ENCODE results near the gene EPB41. TPM values are rescaled to one million over a fixed set of nuclear protein-coding genes. Genes with fewer than 3 reads are reported as not detected.
A peak's percentile ranks its signal among the peaks of the same experiment; 100 is the strongest.

Gene EPB41
- total RNA-seq, 6 donors from 2014 or later = 43.5 to 109 (median 51.9) TPM

DNA sequence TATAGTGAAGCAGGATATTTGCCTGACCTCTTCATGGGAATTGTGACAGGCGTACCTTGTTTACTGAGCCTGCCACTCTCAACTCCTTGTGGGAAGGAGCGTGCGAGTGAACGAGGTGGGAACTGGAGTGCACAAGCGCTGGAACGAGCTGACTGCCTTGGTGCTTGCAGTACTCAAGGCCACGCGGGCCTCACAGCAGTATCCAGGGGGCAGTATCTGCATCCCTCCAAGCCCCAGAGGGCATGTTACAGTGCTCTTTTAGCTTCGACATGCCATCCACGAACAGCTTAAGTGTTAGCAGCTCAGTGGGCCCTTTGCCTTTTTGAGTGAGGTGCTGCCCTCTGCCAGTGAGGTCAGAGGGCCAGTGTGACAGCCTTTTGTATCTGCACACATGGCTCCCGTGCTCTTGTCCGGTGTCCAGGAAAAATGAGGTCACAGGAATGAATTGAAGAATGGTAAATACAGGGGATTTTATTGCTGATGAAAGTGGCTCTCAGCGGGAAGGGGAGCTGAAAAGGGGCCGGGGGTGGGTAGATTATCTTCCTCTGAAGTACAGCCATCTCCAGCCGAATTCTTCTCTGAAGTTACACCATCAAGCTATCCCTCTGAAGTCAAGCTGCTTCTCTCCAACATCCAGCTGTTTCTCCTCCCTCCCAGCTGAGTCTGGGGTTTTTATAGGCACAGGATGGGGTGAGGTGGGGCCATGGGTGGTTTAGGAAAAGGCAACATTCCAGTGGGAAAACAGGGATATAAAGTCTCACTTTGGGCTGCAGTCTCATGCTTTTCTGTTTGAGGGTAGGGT, 69.3 kb downstream of the EPB41 start:
- Histone ChIP-seq H3K9me3 (no peaks in the 10 kb centered on the region), H3K4me1 (peaks cover 0 to 17% (median 0%) of the 10 kb centered on the region in 4 donors), H3K36me3 (peaks cover 0 to 4% (median 2%) of the 10 kb centered on the region in 4 donors), H3K4me3 (no peak overlapping the region), H3K27ac (peak overlapping the region in 1 of 4 donors; percentile 18), H3K27me3 (no peaks in the 10 kb centered on the region)
- peak in 1 of 2 donors; percentile 70 for DNase-seq
- TF ChIP-seq POLR2A (IDR thresholded peaks at IDR 0.05) (no peak), POLR2AphosphoS5 (IDR thresholded peaks at IDR 0.05) (peak in 1 of 2 donors; percentile 36), EP300 (IDR thresholded peaks at IDR 0.05) (no peak)
- TF ChIP-seq, protein P1, sequence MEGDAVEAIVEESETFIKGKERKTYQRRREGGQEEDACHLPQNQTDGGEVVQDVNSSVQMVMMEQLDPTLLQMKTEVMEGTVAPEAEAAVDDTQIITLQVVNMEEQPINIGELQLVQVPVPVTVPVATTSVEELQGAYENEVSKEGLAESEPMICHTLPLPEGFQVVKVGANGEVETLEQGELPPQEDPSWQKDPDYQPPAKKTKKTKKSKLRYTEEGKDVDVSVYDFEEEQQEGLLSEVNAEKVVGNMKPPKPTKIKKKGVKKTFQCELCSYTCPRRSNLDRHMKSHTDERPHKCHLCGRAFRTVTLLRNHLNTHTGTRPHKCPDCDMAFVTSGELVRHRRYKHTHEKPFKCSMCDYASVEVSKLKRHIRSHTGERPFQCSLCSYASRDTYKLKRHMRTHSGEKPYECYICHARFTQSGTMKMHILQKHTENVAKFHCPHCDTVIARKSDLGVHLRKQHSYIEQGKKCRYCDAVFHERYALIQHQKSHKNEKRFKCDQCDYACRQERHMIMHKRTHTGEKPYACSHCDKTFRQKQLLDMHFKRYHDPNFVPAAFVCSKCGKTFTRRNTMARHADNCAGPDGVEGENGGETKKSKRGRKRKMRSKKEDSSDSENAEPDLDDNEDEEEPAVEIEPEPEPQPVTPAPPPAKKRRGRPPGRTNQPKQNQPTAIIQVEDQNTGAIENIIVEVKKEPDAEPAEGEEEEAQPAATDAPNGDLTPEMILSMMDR (IDR thresholded peaks at IDR 0.05) = peak in 1 of 6 experiments; percentile 11
- 65 to 77% methylated on average over 12 to 15 of the region's 15 CpGs for WGBS, 2 donors
- peak; percentile 31 to 83 for ATAC-seq (ENCODE audit: low FRiP score in 2 of 2)

DNA sequence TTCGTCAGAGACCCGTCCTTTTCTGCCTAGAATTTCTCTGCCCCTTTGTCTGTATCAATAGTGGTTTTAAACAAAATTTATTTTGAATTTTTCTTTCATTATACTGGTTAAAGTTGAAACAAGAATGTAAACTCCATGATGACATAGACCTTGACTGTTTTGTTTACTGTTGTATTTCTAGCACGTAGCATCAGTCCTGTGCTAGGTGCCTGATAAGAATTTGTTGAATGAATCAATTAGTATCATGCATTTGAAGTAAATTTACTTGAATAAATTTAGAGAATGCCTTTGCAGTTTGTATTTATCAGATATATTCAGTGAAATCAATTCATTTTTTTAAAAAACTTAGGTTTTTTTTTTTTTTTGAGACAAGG, 69.9 kb downstream of the EPB41 start:
- DNase-seq = no peak
- Histone ChIP-seq H3K36me3 (peaks cover 0 to 6% (median 2%) of the 10 kb centered on the region in 4 donors), H3K4me3 (no peak overlapping the region), H3K4me1 (peaks cover 0 to 17% (median 0%) of the 10 kb centered on the region in 4 donors), H3K9me3 (no peaks in the 10 kb centered on the region), H3K27me3 (no peaks in the 10 kb centered on the region), H3K27ac (no peak overlapping the region)
- TF ChIP-seq POLR2AphosphoS5 (IDR thresholded peaks at IDR 0.05) (no peak), POLR2A (IDR thresholded peaks at IDR 0.05) (no peak), EP300 (IDR thresholded peaks at IDR 0.05) (no peak)
- TF ChIP-seq, protein P1 (IDR thresholded peaks at IDR 0.05) = no peak
- ATAC-seq (ENCODE audit: low FRiP score in 2 of 2) = no peak
- WGBS, 2 donors = 98 to 99% methylated on average over 3 of the region's 3 CpGs

DNA sequence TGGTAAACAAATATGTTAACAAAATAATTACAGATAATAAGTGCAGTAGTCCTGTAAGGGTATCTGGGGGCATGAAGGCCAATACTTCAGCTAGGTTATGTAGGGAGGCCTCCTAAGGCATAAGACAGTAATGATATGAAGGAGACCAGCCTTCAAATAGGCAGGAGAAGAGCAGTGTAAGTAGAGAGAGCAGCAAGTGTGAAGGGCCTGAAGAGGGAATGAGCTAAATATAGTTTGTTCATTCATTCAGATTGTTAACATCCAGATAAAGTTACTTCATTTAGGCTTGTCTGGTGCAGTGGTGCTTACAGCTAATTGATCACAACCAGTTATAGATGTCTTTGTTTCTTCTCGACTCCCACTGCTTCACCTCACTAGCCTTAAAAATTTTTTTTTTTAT, 71.1 kb downstream of the EPB41 start:
- TF ChIP-seq EP300 (IDR thresholded peaks at IDR 0.05) = no peak
- no peak for TF ChIP-seq POLR2AphosphoS5 (IDR thresholded peaks at IDR 0.05)
- no peak for TF ChIP-seq POLR2A (IDR thresholded peaks at IDR 0.05)
- TF ChIP-seq, protein P1 (IDR thresholded peaks at IDR 0.05) = no peak
- Histone ChIP-seq H3K36me3 (peaks cover 0 to 6% (median 2%) of the 10 kb centered on the region in 4 donors), H3K27me3 (no peaks in the 10 kb centered on the region), H3K27ac (no peak overlapping the region), H3K4me3 (no peak overlapping the region), H3K9me3 (no peaks in the 10 kb centered on the region), H3K4me1 (peaks cover 0 to 17% (median 0%) of the 10 kb centered on the region in 4 donors)
- ATAC-seq (ENCODE audit: low FRiP score in 2 of 2) = no peak
- no peak for DNase-seq
- WGBS, 2 donors = 95 to 97% methylated on average over 1 of the region's 1 CpG

DNA sequence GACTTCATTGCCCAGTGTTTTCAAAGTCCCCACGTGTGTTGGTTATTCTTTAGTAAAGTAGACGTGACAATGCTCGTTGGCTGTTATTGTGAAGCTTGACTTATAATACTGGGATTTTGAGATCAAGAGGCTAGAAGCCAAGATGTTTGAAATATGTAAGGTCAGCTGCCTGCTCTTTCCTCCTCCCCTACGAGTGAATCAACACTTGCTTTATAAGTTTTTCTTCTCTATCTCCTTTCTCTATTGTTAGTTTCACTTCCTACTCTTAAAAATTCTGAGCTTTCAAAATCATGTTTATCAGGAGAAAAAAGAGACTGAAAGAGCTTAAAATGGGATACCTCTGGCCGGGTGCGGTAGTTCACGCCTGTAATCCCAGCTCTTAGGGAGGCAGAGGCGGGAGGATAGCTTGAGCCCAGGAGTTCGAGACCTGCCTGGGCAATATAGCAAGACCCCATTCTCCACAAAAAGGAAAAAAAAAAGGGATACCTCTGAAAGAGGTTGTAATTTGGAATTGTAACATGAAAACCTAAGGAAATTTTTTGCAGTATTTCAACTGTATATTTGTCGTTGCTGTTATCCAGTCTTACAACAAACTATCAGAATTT, 72.0 kb downstream of the EPB41 start:
- ATAC-seq (ENCODE audit: low FRiP score in 2 of 2) = no peak
- H3K4me3 ChIP-seq = no peak overlapping the region

More for the DNA sequence above, 72.0 kb downstream of the EPB41 start:
- no peaks in the 10 kb centered on the region for H3K27me3 ChIP-seq
- DNase-seq = no peak
- TF ChIP-seq, protein P1 (IDR thresholded peaks at IDR 0.05) = no peak
- TF ChIP-seq EP300 (IDR thresholded peaks at IDR 0.05) = no peak
- no peak for TF ChIP-seq POLR2AphosphoS5 (IDR thresholded peaks at IDR 0.05)
- TF ChIP-seq POLR2A (IDR thresholded peaks at IDR 0.05) = no peak
- H3K9me3 ChIP-seq = no peaks in the 10 kb centered on the region
- H3K36me3 ChIP-seq = peaks cover 0 to 6% (median 2%) of the 10 kb centered on the region in 4 donors
- H3K27ac ChIP-seq = no peak overlapping the region
- H3K4me1 ChIP-seq = peaks cover 0 to 17% (median 0%) of the 10 kb centered on the region in 4 donors
- 67 to 75% methylated on average over 10 of the region's 10 CpGs for WGBS, 2 donors
